Measurements from ENCODE around the gene CACNA1A.

DNA sequence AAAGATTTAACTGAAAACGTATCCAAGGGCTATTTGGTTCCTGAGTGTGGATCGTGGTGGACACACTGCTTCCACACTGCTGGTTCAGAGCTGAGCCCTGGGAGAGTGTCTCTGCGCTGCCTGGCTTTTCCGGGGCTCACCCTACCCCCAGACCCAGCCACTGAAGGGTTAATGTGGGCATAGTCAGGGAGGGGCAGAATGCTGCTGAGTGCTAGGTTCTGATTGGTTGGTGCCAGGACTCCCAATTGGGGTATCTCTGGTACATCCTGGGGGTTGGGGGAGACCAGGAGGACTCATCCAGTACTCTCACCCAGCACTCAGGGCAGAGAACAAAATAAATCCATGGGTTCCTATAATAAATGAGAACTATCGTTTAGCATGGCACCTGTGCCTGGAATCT lies 142.3 kb downstream of the CACNA1A start:
- TF ChIP-seq, protein P1, sequence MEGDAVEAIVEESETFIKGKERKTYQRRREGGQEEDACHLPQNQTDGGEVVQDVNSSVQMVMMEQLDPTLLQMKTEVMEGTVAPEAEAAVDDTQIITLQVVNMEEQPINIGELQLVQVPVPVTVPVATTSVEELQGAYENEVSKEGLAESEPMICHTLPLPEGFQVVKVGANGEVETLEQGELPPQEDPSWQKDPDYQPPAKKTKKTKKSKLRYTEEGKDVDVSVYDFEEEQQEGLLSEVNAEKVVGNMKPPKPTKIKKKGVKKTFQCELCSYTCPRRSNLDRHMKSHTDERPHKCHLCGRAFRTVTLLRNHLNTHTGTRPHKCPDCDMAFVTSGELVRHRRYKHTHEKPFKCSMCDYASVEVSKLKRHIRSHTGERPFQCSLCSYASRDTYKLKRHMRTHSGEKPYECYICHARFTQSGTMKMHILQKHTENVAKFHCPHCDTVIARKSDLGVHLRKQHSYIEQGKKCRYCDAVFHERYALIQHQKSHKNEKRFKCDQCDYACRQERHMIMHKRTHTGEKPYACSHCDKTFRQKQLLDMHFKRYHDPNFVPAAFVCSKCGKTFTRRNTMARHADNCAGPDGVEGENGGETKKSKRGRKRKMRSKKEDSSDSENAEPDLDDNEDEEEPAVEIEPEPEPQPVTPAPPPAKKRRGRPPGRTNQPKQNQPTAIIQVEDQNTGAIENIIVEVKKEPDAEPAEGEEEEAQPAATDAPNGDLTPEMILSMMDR (IDR thresholded peaks at IDR 0.05), result no peak
- no peak for TF ChIP-seq POLR2A (IDR thresholded peaks at IDR 0.05)

Measured in heart left ventricle (tissue), 13 donors.